ENCODE measurements around the gene PLEKHH1. TPM values are rescaled to one million over a fixed set of nuclear protein-coding genes. Genes with fewer than 3 reads are reported as not detected.

PLEKHH1 gene
- total RNA-seq, 1 experiment from 2014 or later, result 6.7 TPM

DNA sequence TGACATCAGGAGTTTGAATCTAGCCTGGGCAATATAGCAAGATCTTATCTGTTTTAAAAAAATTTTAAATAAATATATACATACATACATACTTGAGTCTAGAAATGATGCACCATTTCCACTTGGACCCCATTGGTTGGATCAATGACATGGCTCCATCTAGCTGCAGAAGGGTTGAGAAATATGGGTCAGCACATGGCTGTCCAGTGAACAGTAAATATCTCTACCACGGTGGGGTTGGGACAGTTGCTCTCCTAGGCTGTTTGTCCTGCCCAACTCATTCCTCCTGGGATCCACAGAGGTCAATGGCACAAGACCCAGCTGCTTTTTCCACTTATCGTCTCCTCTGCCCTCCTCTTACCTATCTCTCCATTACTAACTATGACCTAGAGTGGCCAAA lies 23.6 kb downstream of the PLEKHH1 start:
- POLR2A ChIA-PET, result no interaction called here
- ATAC-seq, result no peak
- Histone ChIP-seq H3K27ac (ENCODE audit: low read length) (no peak overlapping the region), H3K4me1 (ENCODE audit: control insufficient read depth, insufficient read depth, low read length) (no peaks in the 10 kb centered on the region), H3K36me3 (ENCODE audit: control insufficient read depth, insufficient read depth, low read length) (no peaks in the 10 kb centered on the region), H3K9me3 (ENCODE audit: control insufficient read depth, insufficient read depth, low read depth, low read length) (no peaks in the 10 kb centered on the region), H3K4me3 (ENCODE audit: low read depth in 2 of 2, low read length in 2 of 2) (no peak overlapping the region), H3K27me3 (ENCODE audit: control insufficient read depth, insufficient read depth, low read length) (no peaks in the 10 kb centered on the region)
- BruUV-seq (replicated peaks), result no TSS peak
- TF ChIP-seq POLR2AphosphoS5 (IDR thresholded peaks at IDR 0.05; ENCODE audit: low read depth, low read length) (no peak), CTCF (IDR thresholded peaks at IDR 0.05) (no peak)
- intact Hi-C loops (cut with micrococcal nuclease; ENCODE audit: unreplicated experiment) (no loop called here), in situ Hi-C loops (cut with HindIII; ENCODE audit: low pct_unique_long_range_greater_than_20kb, low sequenced_read_pairs) (no loop called here)
- no peak for DNase-seq (ENCODE audit: low read depth, low spot score)
- CTCF ChIA-PET, result no interaction called here

DNA sequence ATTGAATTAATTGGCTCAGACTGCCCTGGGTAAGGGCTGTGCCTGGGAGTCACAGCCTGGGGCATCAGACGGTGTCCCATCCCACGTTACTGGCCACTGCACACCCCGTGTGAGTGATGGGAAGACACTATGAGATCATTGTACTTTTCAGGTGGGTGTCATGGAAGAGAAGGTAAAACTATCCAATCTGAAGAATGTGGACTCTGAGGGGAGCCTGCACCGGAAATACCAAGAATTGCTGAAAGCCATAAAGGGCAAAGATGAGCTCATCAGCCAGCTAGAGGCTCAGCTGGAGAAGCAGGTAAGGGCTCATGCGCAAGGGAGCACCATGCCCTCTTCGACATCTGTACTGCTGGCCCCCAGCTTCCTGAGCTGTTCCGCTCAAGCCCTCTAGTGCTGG lies 24.0 kb downstream of the PLEKHH1 start:
- no peaks in the 10 kb centered on the region for H3K27me3 ChIP-seq (ENCODE audit: control insufficient read depth, insufficient read depth, low read length)
- DNase-seq (ENCODE audit: low read depth, low spot score), result no peak
- no peak for TF ChIP-seq TCF7L2 (IDR thresholded peaks at IDR 0.05; ENCODE audit: low read depth, low read length)

DNA sequence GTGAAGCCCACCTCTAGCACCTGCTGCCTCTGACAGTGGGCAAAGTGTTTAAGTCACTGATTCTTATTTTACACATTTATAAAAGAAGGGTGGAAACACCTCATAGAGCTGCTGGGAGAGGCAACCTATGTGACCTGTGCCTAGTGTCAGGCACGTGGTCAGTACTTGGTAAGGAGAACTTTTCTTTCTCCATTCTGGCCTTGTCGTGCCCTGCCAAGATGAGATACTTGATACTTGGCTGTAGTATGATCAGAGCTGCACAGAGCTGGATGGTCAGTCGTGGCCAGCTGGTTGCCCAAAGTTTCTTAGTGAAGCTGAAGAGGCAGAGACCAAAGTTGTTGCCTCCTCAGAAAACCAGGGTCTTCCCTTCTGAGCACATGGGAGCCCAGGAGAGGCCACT lies 24.6 kb downstream of the PLEKHH1 start:
- no peak overlapping the region for H3K27ac ChIP-seq (ENCODE audit: low read length)
- ChIA-PET POLR2A (no interaction called here), CTCF (interaction anchor here (2.2 kb wide), 1 partner anchor 31 kb away, joined by 6 read pairs; no protein-coding TSS in a partner anchor)
- in situ Hi-C loops (cut with HindIII; ENCODE audit: low pct_unique_long_range_greater_than_20kb, low sequenced_read_pairs), result no loop called here
- intact Hi-C loops (cut with micrococcal nuclease; ENCODE audit: unreplicated experiment), result no loop called here
- H3K4me3 ChIP-seq (ENCODE audit: low read depth in 2 of 2, low read length in 2 of 2), result no peak overlapping the region
- DNase-seq (ENCODE audit: low read depth, low spot score) (no peak), ATAC-seq (no peak)
- H3K27me3 ChIP-seq (ENCODE audit: control insufficient read depth, insufficient read depth, low read length), result no peaks in the 10 kb centered on the region
- no peaks in the 10 kb centered on the region for H3K4me1 ChIP-seq (ENCODE audit: control insufficient read depth, insufficient read depth, low read length)
- no peaks in the 10 kb centered on the region for H3K36me3 ChIP-seq (ENCODE audit: control insufficient read depth, insufficient read depth, low read length)
- TF ChIP-seq POLR2AphosphoS5 (IDR thresholded peaks at IDR 0.05; ENCODE audit: low read depth, low read length), result no peak
- H3K9me3 ChIP-seq (ENCODE audit: control insufficient read depth, insufficient read depth, low read depth, low read length), result no peaks in the 10 kb centered on the region
- no TSS peak for BruUV-seq (replicated peaks)

More for the DNA sequence above, 24.0 kb downstream of the PLEKHH1 start:
- ChIA-PET POLR2A (no interaction called here), CTCF (interaction anchor here (2.2 kb wide), 1 partner anchor 30 kb away, joined by 6 read pairs; no protein-coding TSS in a partner anchor)
- Histone ChIP-seq H3K4me1 (ENCODE audit: control insufficient read depth, insufficient read depth, low read length) (no peaks in the 10 kb centered on the region), H3K36me3 (ENCODE audit: control insufficient read depth, insufficient read depth, low read length) (no peaks in the 10 kb centered on the region), H3K4me3 (ENCODE audit: low read depth in 2 of 2, low read length in 2 of 2) (no peak overlapping the region), H3K27ac (ENCODE audit: low read length) (no peak overlapping the region), H3K9me3 (ENCODE audit: control insufficient read depth, insufficient read depth, low read depth, low read length) (no peaks in the 10 kb centered on the region)
- no peak for ATAC-seq
- in situ Hi-C loops (cut with HindIII; ENCODE audit: low pct_unique_long_range_greater_than_20kb, low sequenced_read_pairs) (no loop called here), intact Hi-C loops (cut with micrococcal nuclease; ENCODE audit: unreplicated experiment) (no loop called here)
- BruUV-seq (replicated peaks), result no TSS peak

DNA sequence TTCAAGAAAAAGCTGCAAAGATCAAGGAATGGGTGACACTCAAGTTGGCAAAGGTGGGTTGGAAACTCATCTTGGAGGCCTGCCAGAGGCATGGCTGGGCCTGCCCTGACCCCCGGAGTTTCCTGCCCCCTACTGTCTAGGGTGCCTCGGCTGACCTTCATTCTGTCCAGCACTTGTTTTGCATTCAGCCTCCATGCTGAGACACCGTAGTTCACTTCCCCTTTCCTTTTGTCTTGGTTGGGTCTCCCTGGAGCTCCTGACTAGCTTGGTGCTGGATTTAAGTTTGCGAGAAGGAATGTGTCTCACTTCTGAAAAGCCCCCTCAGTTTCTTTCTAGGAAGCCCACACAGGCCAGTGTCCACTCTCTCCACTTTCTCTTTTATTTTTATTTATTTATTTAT lies 26.5 kb downstream of the PLEKHH1 start:
- ChIA-PET CTCF (no interaction called here), POLR2A (no interaction called here)

More for the DNA sequence above, 26.5 kb downstream of the PLEKHH1 start:
- ATAC-seq, result no peak
- no peaks in the 10 kb centered on the region for H3K4me1 ChIP-seq (ENCODE audit: control insufficient read depth, insufficient read depth, low read length)
- intact Hi-C loops (cut with micrococcal nuclease; ENCODE audit: unreplicated experiment), result no loop called here
- no peak for TF ChIP-seq TCF7L2 (IDR thresholded peaks at IDR 0.05; ENCODE audit: low read depth, low read length)
- TF ChIP-seq SIN3A (IDR thresholded peaks at IDR 0.05; ENCODE audit: borderline replicate concordance, insufficient read depth, low read depth, low read length), result no peak
- TF ChIP-seq, protein P1, sequence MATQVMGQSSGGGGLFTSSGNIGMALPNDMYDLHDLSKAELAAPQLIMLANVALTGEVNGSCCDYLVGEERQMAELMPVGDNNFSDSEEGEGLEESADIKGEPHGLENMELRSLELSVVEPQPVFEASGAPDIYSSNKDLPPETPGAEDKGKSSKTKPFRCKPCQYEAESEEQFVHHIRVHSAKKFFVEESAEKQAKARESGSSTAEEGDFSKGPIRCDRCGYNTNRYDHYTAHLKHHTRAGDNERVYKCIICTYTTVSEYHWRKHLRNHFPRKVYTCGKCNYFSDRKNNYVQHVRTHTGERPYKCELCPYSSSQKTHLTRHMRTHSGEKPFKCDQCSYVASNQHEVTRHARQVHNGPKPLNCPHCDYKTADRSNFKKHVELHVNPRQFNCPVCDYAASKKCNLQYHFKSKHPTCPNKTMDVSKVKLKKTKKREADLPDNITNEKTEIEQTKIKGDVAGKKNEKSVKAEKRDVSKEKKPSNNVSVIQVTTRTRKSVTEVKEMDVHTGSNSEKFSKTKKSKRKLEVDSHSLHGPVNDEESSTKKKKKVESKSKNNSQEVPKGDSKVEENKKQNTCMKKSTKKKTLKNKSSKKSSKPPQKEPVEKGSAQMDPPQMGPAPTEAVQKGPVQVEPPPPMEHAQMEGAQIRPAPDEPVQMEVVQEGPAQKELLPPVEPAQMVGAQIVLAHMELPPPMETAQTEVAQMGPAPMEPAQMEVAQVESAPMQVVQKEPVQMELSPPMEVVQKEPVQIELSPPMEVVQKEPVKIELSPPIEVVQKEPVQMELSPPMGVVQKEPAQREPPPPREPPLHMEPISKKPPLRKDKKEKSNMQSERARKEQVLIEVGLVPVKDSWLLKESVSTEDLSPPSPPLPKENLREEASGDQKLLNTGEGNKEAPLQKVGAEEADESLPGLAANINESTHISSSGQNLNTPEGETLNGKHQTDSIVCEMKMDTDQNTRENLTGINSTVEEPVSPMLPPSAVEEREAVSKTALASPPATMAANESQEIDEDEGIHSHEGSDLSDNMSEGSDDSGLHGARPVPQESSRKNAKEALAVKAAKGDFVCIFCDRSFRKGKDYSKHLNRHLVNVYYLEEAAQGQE (IDR thresholded peaks at IDR 0.05; ENCODE audit: insufficient read depth in 1 of 2, low read depth in 2 of 2, low read length in 1 of 2), result no peak
- no peak for TF ChIP-seq CTCF (IDR thresholded peaks at IDR 0.05)
- TF ChIP-seq POLR2AphosphoS5 (IDR thresholded peaks at IDR 0.05; ENCODE audit: low read depth, low read length), result no peak
- H3K4me3 ChIP-seq (ENCODE audit: low read depth in 2 of 2, low read length in 2 of 2), result no peak overlapping the region
- BruUV-seq (replicated peaks), result no TSS peak
- no peaks in the 10 kb centered on the region for H3K27me3 ChIP-seq (ENCODE audit: control insufficient read depth, insufficient read depth, low read length)
- no peaks in the 10 kb centered on the region for H3K9me3 ChIP-seq (ENCODE audit: control insufficient read depth, insufficient read depth, low read depth, low read length)
- DNase-seq (ENCODE audit: low read depth, low spot score), result no peak
- H3K27ac ChIP-seq (ENCODE audit: low read length), result no peak overlapping the region
- no peaks in the 10 kb centered on the region for H3K36me3 ChIP-seq (ENCODE audit: control insufficient read depth, insufficient read depth, low read length)
- in situ Hi-C loops (cut with HindIII; ENCODE audit: low pct_unique_long_range_greater_than_20kb, low sequenced_read_pairs), result no loop called here

All from Panc1 (cell line).